Smooth muscle cell of the brain vasculature (primary cell): ENCODE measurements around the gene HOXB3.

Experiments
- DNase-seq: peaks from one replicate; pipeline ENCODE4 v3.0.0-alpha.2; 2012; ENCODE audit warnings: low read depth, low spot score

The HOXB3 gene

DNA sequence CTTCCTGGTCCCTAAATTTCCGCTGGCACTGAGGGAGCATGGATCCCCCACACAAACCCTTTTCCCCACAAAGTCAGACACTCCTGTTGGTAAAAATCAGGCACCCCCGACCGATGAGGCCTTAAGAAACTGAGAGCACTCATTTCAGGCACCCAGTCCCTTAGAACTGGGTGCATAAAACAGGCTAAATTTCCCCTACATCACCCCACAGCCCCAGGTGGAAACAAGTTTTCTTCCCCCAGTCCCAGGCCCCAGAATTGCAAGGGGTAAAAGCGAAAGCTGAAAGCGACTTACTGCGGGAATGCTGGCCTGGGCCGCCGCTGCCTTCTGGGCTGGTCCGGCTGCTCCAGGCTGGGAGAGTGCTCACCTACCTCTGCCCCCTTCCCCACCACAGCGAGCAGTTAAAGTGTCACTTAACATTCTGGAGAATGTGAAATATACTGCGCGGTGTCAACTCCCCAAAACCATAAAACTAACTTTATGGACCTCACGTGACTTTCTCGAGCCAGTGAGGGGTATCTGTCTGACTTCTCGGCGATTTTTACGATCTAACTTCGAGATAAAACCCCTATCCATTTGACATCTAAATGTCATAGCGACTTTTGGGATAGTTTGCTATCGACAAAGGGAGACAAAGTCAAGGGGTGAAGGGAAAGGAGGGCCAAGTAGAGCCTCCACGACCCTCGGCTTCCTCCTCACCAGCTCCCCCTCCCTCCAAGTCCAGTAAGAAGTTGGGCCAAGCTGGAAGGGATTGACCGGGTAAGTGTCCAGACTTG, at the start of gene HOXB3:
TSS of gene HOXB3 (minus strand) at position 411 of the 776 bp plus-strand sequence. CDS start 37,767 bp downstream, outside the sequence.
- no peak for DNase-seq

DNA sequence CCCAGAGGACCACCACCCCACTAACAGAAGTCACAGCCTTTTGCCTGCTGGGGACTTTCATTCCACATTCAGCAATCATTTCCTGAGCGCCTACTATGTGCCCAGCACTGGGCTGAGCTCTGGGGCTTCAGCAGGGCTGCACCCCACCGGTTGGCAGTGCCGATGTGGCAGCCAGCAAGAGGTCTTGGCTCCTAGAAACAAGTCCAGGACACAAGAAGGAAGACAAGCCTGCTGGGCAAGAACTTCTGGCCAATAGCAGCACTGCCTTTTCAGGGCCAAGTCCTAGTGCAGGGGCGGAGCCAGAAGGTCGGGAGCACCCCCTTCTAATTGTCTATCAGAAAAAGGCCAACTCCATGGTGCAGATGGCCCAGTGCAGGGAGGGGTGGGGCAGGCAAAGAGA, 49.1 kb upstream of the HOXB3 start:
- DNase-seq = no peak

DNA sequence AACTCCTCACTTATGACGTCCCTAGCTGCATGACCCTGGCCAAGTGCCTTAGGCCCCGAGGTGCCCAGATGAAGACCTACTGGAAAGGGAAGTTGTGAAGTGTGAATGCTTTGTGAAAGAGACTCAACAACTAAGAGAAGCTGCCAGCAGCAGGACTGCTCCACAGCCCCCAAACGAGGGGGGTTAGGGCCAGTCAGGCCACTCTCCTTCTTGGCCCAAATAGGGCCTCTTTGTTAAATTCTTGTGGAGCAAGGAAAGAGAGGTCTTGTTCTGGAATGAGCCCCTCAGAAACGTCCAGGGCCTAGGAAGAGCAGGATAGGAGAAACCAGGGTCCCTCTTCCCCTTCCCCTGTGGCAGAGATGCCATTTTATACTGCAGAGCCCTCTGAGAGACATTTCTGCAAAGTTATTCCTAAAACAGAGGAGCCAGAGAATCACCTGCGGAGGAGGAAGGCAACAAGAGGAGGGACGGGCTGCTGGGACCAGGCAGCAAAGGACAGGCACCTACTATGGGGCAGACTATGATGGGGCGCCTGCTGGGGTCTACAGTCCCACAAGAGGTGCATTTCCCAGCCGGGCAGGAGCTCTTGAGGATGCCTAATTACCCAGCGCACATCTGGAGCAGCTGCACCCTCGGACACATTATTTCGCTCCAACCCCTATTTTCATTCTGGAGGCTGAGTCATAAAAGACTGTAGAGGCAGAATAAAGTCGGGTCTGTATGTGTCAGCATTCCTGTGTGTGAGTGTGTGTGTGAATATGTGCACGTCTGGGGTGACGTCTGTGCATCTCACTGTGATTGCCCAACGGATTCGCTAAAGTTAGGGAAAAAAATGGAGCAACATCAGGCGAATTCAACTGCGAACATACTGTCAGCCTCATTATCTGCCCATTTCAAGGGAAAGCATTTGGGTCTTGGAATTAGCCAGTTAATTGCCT, 47.6 kb upstream of the HOXB3 start:
- no peak for DNase-seq

DNA sequence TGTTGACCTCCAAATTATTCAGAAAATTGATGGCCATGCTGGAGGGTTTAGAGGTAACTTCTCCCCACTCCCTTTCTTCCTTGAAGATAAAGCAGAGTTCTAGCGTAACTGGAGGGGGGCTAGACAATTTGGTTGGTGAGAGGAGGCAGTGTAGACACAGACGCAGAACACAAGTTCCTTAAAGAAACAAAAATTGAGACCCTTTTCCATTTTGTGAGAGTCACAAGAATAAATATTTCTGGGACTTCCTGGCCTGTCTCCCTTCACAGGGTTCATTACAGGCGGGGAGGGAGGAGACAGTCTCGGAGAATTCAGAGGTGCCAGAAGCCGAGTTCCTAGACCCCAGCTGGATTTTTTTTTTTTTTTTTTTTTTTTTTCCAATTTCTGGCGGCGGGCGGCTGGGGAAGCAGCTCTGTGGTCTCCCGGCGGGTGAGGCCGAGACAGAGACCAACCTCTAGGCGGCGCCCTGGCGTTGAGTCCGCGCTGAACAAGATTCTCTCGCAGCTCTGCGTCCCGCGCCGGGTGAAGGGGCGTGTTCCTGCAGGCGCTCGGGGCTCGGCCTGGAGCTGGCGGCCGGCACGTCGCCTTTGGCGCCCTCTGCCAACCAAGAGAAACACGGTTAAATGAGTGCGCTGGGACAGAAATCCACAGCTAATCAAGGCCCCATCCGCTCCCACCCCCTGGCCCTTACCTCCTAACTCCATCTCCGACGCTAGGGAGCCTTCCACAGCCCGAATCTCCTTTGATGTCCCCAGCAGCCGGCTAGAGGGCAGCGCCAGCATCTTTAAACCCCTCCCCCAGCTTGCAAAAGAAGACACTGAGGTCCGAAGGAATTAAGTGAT, 46.4 kb upstream of the HOXB3 start:
- DNase-seq = no peak

DNA sequence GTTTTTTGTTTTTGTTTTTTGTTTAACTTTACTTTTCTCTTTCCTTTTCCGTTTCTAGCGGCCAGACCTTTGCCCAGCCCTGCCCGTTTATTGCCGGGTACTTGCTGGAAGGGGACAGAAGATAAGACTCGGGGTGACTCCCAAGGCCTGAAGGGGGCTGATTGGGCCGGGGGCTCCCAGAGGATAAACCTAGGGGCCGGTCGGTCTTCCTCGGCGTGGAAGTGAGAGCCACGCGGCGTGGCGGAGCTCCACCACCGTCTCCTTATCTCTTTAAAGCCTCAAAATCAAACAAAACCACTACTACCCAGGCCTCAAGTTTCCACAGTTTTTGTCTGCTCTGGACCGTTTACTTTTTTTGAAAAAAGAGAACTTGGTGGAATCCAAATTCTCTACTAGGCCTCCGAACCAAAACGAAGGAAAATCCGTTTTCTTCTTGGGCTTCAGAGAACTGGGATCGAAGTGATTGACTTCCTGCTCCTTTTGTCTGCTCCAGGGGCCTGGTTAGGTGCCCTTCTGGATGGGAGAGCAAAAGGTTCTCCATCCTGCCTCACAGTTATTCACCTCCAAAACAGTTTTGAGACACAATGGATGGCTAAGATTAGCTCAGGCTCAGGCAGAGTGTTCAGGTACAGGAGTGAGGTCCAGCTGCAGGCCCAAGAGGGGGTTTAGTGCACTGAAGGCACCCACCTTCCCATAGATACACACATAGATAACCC, 44.6 kb upstream of the HOXB3 start:
- no peak for DNase-seq

DNA sequence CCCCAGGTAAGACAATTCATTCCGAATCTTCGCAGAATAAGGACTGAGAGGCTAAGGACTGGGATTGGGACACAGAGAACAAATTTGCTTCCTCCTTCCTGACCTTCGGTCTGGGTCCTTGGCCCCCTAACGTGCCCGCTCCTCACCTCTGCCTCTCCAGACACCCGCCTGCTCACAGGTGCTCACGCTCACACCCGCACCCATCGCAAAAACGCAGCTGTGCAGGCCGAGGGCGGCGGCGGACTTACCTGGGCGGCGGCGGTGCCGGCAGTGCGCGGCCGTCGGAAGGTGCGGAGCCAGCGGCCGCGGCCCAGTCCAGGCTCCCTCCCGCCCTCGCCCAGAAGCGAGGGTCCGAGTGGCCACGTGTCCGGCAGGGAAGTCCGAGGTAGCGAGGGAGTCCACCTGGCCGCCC, 43.2 kb upstream of the HOXB3 start:
- no peak for DNase-seq

DNA sequence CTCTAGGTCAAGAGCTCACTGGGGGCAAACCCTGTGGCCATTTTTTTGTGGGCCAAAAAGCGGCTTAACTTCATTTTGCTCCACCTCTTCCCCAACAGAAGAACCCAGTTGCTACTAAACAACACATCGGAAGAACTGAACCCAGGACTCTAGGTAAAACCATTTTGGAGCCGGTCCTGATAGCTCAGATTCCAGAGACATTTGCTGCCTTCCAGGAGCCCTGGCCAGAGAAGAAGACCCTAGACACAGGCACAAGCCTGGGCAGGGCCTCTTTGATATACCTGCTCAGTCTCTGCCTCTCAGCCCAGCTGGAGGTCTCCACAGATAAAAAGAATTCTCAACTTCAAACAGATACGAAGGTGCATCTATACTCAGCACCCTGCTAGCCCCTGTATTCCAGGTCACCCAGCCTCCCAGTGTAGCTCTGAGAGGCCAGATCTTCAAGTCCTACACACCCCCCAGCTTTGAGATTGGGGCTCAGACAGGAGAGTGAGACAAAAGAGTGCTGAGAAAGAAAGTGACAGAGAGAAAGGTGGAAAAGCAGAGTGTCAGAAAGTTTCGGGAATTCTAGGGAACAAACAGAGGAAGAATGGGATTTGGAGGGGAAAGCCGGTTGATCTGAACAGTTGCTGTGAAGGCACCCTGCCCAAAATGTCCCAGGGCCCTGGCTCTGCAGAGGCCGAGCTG, 42.7 kb upstream of the HOXB3 start:
- no peak for DNase-seq

DNA sequence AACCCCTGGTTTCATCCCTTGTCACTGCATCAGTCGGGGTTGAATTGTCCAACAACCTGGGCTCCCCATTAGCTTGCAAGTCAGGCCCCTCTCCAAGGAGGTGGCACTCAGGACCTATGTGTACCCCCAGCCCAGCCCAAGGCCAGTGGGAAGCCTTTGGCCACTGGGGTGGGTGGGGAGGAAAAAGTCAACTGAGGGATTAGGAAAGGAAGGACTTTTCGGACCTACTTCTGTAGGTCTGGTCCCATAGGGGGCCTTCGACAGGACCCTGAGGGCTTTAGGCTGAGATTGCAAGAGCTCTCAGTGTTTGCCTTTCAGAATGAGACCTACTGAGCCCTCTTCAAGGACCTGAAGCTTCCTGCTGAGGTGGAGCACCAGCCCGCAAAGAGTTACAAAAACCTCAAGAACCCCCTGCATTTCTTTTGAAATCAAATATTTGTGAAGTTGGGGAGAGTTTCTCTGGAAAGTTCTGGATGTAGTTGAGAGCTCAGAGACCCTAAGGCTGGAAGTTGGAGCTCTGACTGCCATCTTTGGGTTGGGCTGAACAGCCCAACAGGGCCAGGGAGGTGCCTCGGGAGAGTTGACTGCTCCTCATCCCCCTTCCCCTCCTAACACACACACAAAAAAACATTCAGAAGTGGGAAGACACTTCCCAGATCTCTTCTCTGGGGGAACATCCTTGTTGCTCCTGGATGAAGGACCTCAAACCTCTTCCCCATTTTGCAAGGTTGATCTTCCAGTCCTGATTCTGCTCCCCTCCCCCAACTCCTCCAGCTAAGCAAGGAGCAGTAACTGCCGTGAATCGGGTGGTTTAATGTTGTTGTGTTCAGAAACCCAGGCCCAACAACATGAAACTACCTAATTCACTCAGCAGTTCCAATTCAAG, 41.9 kb upstream of the HOXB3 start:
- DNase-seq = no peak

DNA sequence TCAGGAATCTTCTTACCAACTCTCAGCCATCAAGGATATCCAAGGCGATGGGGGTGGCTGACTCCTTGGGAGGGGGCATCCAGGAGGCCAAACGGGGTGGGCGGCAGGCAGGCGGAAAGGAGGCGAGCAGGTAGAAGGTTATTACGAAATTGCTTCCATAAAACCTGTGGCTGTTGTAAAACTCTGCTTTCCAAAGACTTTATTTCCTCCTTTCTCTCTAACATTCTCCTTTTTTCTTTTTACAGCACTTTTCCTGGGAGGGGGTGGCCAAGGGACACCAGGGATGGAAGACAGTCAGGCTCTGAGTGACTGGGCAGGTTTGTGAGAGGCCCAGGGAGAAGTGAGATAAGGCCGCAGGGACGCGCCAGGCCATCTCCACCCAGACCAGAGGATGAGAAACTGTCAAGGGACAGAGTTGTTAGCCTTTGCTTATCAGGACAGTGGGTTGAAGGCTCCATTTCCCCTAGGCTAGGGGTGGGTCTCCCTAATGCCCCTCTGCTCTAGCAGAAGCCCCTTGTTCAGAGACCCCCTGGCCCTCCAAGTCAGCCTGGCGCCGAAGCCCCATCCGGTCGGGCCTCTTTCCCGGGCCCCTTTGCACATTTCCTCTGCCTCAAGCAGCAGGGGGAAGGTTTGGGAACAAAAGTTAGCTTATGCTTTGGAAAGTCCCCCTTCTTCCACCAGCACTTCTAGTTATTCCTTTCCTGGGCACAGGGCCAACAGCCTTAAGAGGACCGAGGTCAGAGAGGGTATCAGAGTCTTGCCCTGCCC, 41.1 kb upstream of the HOXB3 start:
- no peak for DNase-seq

DNA sequence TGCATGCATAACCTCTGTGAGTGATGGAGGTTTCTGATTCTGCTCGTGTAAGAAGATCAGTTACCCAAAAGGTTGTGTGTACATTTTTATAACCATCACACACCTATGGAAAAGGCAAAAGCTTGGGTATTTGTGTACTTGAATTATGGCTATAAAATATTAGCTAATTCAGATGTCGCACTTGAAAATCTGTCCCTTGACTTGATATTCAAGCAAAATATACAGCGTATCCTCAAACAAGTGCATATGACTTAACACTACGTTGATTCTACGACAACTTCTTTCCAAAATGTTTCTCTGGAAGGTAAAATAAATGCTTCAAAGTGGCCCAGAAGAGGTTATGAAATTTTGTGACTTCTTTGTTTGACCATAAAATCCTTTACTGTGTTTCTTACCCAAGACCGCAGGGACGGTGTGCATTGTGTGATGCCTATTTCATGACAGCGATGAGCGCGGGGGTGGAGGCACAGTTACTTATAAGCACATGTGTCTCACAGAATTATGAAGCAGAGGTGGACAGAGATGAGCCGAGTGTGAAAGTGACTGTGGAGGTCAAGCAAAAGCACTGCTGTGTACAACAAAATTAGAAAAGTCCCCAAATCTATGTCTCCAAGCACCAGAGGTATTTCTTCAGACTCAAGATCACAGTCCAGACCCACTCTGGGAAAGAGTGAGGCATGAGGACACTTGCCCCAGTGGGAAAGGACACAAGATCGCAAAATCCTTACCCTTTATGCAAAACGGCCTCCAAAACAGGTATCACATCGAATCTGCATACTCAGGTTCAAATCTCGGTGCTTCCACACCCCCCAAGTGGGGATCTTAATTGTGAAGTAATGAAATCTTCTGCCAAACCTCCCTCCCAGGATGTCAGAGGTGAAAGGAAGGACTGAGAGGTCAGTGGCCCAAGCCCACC, 40.2 kb upstream of the HOXB3 start:
- no peak for DNase-seq

DNA sequence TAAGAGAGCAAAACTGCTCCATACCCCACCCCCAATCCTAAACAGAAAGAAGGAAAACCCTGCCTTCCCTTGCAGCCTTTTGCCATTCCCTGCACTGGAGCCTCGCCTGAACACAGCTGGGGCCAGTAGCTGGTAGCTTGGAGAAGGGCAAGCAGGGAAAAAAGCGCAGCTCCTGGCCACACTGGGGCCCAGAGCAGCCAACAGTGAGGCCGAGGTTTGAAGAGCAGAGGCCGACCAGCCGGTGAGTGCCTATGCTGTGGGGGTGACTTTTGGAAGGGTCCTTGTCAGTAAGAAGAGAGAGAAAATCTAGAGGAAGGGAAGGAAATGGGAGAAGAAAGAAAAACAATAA, 39.3 kb upstream of the HOXB3 start:
- no peak for DNase-seq

DNA sequence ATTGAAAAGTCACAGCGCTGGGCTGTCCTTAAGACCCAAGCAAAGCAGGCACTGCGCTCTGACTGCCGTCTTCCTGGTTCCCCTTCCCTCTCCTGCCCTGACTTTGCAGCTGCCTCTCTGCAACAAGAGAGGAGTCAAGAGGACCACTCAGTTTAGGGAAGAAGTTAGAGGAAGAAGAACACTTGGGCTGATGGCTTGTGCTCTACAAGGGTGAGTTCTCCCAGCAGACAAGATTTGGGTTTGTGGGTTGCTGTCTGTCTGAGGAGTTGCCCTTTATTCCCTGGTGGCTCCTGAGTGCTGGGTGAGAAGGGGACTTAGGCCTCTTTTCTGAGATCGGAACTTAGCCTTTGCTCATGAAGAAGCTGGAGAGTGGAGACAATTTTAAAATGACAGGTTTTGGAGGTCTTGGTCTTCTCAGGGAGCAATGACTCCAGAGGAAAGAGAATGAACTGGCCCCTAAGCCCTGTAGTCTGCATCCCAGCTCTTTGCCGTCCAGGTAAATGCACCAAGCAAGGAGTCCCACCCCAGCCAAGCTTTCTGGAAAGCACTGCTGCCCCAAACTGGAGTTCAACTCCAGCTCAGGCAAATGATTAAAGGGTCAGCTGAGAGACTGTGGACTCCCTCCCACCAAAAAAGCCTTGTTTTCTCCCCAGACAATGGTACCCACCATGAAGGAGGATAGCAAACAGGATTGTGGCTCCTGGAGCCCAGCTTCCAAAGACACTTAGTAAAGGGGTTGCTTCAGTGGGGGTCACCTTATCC, 38.8 kb upstream of the HOXB3 start:
- DNase-seq = no peak

DNA sequence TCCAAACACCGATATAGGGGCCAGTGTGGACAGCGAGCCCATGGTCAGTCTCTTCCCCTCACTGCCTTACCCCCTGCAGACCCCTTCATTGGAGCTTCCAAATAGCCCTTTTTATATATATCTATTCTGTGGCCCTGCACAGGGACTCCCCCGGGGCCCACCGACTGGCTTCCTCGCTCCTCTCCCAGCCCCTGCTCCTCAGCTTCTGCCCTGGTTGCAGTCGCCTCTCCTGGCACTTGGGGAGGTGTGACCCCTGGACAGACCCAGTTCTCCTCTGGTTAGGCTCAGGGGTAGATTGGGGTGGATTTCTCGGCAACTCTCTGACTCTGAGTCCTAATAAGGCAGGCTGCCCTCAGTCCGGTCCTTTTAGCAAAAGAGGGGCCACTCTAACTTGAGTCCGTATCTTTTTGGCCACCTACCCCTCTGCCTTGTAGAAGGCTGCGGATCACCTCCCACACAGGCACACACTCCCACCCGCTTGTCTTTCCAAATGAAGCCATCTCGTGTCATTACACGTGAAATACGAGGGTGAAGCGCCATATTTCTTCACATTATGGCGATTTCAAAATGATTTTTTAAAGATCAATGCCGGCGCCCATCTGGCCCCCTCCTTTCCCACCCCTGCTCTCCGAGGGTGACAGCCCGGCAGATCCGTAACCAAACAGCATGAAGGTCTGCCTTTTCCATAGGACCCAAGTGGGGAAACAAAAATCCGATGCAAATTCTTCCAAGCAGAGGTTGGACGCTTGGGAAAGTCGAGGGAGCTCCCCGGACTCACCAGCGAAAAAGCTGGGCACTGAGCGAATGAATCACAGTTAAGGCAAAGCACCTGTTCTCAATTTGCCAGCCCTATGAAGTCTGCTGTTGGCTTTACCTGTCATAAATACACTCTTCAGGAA, 37.8 kb upstream of the HOXB3 start:
- no peak for DNase-seq

DNA sequence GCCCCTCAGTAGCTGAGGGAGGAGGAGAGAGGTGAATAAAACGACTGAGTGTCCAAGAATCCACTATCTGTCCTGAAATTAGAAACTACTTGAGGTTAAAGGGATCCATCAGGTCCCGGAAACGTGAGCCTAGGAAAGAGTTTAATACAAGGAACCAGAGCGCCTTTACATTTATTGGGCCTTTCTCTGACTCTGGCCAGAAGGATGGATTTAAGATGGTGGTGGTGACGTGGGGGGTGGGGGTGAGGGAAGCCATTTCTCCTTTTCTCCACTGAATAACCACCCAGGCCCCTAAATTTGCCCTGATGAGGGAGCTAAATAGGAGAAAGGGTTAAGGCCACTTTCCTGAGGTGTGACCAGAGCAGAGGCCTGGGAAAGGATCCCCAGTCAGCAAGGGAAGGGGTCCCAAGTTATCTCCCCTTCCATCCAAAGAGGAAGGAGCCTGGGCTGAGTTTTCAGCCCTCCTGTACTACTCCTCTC, 37.1 kb upstream of the HOXB3 start:
- DNase-seq = no peak

DNA sequence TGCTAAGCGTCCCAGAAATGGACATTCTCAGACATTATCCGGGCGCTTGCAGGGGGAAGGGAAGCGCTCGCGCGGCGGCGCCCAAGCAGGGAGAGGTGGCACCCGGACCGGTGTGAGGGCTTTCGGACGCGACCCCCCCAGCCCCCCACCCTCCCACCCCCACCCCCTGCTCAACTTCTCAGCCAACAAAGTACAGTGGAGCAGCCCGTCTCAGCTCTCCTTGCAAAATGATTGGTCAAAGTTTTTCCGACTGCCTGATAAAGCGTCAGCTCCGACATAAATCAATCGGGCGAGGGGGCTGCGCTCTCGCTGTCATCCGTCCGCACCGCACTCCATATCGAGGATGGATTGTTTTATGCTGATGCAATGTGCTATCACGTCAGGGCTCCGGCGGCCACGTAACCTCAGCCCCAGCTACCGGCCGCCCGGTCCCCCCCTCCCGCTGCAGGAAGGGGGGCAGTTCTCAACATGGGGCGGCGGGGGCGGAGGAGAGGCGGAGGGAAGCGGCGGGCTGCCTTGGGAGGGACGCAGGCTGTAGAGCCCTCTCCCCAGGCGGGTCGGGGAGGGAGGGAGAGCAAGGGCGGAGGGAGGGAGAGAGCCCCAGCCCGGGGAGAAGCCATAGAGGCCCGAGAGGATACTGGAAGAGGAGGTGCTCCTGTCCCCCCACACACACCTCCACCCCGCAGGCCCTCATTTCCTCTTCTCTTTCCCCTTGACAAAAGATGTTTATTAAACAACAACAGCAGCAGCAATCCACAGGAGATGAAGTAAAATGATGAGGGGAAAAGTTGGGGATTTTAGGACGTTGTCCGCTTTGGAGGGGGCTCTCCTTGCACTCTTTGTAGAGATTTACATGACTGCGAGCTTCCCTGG, 36.4 kb upstream of the HOXB3 start, which contains the start of gene HOXB9:
TSS of gene HOXB9 (minus strand) at position 114 of the 873 bp plus-strand sequence. CDS start at position 25, 89 bp downstream.
- DNase-seq = no peak
